ENCODE data around the gene SMARCAD1. TPM values are rescaled to one million over a fixed set of nuclear protein-coding genes. Genes with fewer than 3 reads are reported as not detected.

SMARCAD1 gene
- polyA plus RNA-seq, 1 donor (not counting 4 experiments of a cell fraction or from before 2014, with no cell fraction given), result 27.8 TPM

DNA sequence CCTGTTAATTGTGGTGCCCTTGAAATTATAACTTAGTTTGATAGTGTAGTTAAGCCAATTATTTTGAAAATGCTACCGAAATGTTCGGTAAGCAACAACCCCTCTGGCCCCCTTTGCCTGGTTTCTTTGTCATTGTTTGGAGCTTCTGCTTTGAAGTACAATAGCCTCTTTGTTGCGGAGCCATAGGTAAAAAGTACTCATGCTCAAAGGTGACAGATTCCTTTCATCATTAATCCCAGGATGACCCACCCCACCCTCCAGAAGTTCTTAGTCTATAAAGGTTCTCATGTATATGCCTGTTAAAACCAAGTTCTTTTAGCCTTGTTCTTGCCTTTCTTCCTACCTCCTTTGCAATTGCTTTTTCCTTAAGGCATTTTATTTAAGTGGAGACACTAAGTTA, 42.4 kb upstream of the SMARCAD1 start:
- no peaks in the 10 kb centered on the region for H3K36me3 ChIP-seq (ENCODE audit: control insufficient read depth in 2 of 2, extremely low read depth in 1 of 2, insufficient read depth in 2 of 2, low read length in 2 of 2)
- no peak overlapping the region for H3K4me3 ChIP-seq (ENCODE audit: control insufficient read depth in 2 of 3, extremely low read depth in 1 of 3, insufficient read depth in 2 of 3, low read depth in 1 of 3, low read length in 3 of 3)
- no peaks in the 10 kb centered on the region for H3K9me1 ChIP-seq (ENCODE audit: control insufficient read depth, extremely low read depth, insufficient read depth, low read length)
- dilution Hi-C loops (cut with MboI; ENCODE audit: extremely low pct_ligation_motif_present, low sequenced_read_pairs), result no loop called here
- no peaks in the 10 kb centered on the region for H3K4me1 ChIP-seq (ENCODE audit: control insufficient read depth, extremely low read depth, insufficient read depth, low read length)
- FAIRE-seq (no peak), DNase-seq (ENCODE audit: low read depth, low spot score) (no peak)
- H4K20me1 ChIP-seq (ENCODE audit: control insufficient read depth, extremely low read depth, insufficient read depth, low read length), result no peaks in the 10 kb centered on the region
- no peak overlapping the region for H3K9ac ChIP-seq (ENCODE audit: control insufficient read depth, extremely low read depth, insufficient read depth, low read length)
- H3K27me3 ChIP-seq (ENCODE audit: control insufficient read depth, extremely low read depth, insufficient read depth, low read length), result no peaks in the 10 kb centered on the region
- no peak overlapping the region for H2AFZ ChIP-seq (ENCODE audit: control insufficient read depth, low read length)
- TF ChIP-seq EZH2 (IDR thresholded peaks at IDR 0.05; ENCODE audit: low read length), result no peak
- TF ChIP-seq, protein P1, sequence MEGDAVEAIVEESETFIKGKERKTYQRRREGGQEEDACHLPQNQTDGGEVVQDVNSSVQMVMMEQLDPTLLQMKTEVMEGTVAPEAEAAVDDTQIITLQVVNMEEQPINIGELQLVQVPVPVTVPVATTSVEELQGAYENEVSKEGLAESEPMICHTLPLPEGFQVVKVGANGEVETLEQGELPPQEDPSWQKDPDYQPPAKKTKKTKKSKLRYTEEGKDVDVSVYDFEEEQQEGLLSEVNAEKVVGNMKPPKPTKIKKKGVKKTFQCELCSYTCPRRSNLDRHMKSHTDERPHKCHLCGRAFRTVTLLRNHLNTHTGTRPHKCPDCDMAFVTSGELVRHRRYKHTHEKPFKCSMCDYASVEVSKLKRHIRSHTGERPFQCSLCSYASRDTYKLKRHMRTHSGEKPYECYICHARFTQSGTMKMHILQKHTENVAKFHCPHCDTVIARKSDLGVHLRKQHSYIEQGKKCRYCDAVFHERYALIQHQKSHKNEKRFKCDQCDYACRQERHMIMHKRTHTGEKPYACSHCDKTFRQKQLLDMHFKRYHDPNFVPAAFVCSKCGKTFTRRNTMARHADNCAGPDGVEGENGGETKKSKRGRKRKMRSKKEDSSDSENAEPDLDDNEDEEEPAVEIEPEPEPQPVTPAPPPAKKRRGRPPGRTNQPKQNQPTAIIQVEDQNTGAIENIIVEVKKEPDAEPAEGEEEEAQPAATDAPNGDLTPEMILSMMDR (optimal IDR thresholded peaks at IDR 0.05 in 1 of 3, IDR thresholded peaks at IDR 0.05 in 1 of 3, conservative IDR thresholded peaks at IDR 0.05 in 1 of 3; ENCODE audit: extremely low read depth in 1 of 3, insufficient read depth in 2 of 3, low read length in 3 of 3), result no peak
- no peak overlapping the region for H3K4me2 ChIP-seq (ENCODE audit: control insufficient read depth, extremely low read depth, insufficient read depth, low read depth, low read length)
- H3K9me3 ChIP-seq (ENCODE audit: control insufficient read depth, low read depth, low read length), result no peaks in the 10 kb centered on the region
- no peaks in the 10 kb centered on the region for H3K79me2 ChIP-seq (ENCODE audit: control insufficient read depth, insufficient read depth, low read length)
- H3K27ac ChIP-seq (ENCODE audit: control insufficient read depth, insufficient read depth, low read length), result no peak overlapping the region

DNA sequence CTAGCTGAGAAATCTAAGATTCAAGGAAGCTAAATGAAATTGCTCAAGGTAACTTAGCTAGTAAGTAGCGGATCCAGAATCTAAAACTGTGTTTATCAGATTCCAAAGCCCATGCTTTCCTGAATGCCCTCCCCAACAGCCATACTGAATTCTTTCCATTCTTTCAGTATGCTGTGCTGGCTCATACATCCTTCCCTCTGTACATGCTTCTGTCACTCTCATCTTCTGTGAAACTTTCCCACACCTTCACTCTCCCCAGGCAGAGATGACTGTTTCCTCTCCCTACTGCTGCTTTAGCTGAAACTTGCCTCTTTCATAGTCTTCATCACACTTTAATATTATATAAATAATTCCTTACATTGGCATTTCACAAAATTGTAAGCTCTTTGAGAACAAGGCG, 39.3 kb upstream of the SMARCAD1 start:
- DNase-seq (ENCODE audit: low read depth, low spot score), result no peak

More for the DNA sequence above, 39.3 kb upstream of the SMARCAD1 start:
- H3K4me1 ChIP-seq (ENCODE audit: control insufficient read depth, extremely low read depth, insufficient read depth, low read length), result no peaks in the 10 kb centered on the region
- no peak overlapping the region for H3K4me2 ChIP-seq (ENCODE audit: control insufficient read depth, extremely low read depth, insufficient read depth, low read depth, low read length)
- no peaks in the 10 kb centered on the region for H3K9me3 ChIP-seq (ENCODE audit: control insufficient read depth, low read depth, low read length)
- no peak overlapping the region for H3K9ac ChIP-seq (ENCODE audit: control insufficient read depth, extremely low read depth, insufficient read depth, low read length)
- H3K36me3 ChIP-seq (ENCODE audit: control insufficient read depth in 2 of 2, extremely low read depth in 1 of 2, insufficient read depth in 2 of 2, low read length in 2 of 2), result no peaks in the 10 kb centered on the region
- no peak for FAIRE-seq
- no peak overlapping the region for H2AFZ ChIP-seq (ENCODE audit: control insufficient read depth, low read length)
- no peaks in the 10 kb centered on the region for H3K79me2 ChIP-seq (ENCODE audit: control insufficient read depth, insufficient read depth, low read length)
- dilution Hi-C loops (cut with MboI; ENCODE audit: extremely low pct_ligation_motif_present, low sequenced_read_pairs), result no loop called here
- H3K27me3 ChIP-seq (ENCODE audit: control insufficient read depth, extremely low read depth, insufficient read depth, low read length), result no peaks in the 10 kb centered on the region
- H4K20me1 ChIP-seq (ENCODE audit: control insufficient read depth, extremely low read depth, insufficient read depth, low read length), result no peaks in the 10 kb centered on the region
- no peaks in the 10 kb centered on the region for H3K9me1 ChIP-seq (ENCODE audit: control insufficient read depth, extremely low read depth, insufficient read depth, low read length)
- no peak overlapping the region for H3K4me3 ChIP-seq (ENCODE audit: control insufficient read depth in 2 of 3, extremely low read depth in 1 of 3, insufficient read depth in 2 of 3, low read depth in 1 of 3, low read length in 3 of 3)
- TF ChIP-seq, protein P1 (optimal IDR thresholded peaks at IDR 0.05 in 1 of 3, IDR thresholded peaks at IDR 0.05 in 1 of 3, conservative IDR thresholded peaks at IDR 0.05 in 1 of 3; ENCODE audit: extremely low read depth in 1 of 3, insufficient read depth in 2 of 3, low read length in 3 of 3), result no peak
- TF ChIP-seq EZH2 (IDR thresholded peaks at IDR 0.05; ENCODE audit: low read length), result no peak
- H3K27ac ChIP-seq (ENCODE audit: control insufficient read depth, insufficient read depth, low read length), result no peak overlapping the region

Data from keratinocyte (primary cell).